Astrocyte (in vitro differentiated cells and primary cell): ENCODE results near the gene TRIM43.
"Not testable (repeated sequence)": the region's sequence is repeated elsewhere in the genome, so short reads cannot be mapped to it uniquely, and the experiment has no call there.

ENCODE experiments used
- EZH2 ChIP-seq: IDR thresholded peaks from 2 replicates; pipeline ENCODE4 v1.6.1; 2012; ENCODE audit warnings: mild to moderate bottlenecking, low read length, inconsistent platforms; ENCODE audit not compliant: insufficient read depth
- TF ChIP-seq, protein P1 (sequence below): IDR thresholded peaks from 2 replicates; pipeline ENCODE4 v1.5.1; 2011; ENCODE audit warnings: low read depth, mild to moderate bottlenecking, inconsistent platforms, low read length, moderate library complexity; ENCODE audit not compliant: insufficient read depth

- TF ChIP-seq, protein P1, sequence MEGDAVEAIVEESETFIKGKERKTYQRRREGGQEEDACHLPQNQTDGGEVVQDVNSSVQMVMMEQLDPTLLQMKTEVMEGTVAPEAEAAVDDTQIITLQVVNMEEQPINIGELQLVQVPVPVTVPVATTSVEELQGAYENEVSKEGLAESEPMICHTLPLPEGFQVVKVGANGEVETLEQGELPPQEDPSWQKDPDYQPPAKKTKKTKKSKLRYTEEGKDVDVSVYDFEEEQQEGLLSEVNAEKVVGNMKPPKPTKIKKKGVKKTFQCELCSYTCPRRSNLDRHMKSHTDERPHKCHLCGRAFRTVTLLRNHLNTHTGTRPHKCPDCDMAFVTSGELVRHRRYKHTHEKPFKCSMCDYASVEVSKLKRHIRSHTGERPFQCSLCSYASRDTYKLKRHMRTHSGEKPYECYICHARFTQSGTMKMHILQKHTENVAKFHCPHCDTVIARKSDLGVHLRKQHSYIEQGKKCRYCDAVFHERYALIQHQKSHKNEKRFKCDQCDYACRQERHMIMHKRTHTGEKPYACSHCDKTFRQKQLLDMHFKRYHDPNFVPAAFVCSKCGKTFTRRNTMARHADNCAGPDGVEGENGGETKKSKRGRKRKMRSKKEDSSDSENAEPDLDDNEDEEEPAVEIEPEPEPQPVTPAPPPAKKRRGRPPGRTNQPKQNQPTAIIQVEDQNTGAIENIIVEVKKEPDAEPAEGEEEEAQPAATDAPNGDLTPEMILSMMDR: not testable (repeated sequence)
- TF ChIP-seq EZH2: not testable (repeated sequence)
These were observed 1.8 kb upstream of the TRIM43 start for GRCh38 chr2:95589777-95590536.
